SK-N-SH (cell line): ENCODE measurements around the gene MORN5. TPM values are rescaled to one million over a fixed set of nuclear protein-coding genes. Genes with fewer than 3 reads are reported as not detected.

Experiments
- CTCF ChIA-PET: fragments of 300-600, 350-600 bp; formaldehyde crosslinking; extraction: SDS; loops from one replicate; lab custom pipeline; 2021; lab: Yijun Ruan, JAX
- POLR2A ChIA-PET: fragments of 350-600 bp; sonication (Branson Sonifier 250); formaldehyde crosslinking; extraction: SDS; loops from one replicate; lab custom pipeline; 2020; ENCODE audit warnings: antibody characterized with exemption, inconsistent platforms; lab: Yijun Ruan, JAX
- DNase-seq: peaks from one replicate; pipeline ENCODE4 v3.0.0; 2012
- H2AFZ ChIP-seq: fragments of 200-600 bp; sonication (generic); 2 replicates; pipeline ENCODE4 v1.8.1; 2016; ENCODE audit warnings: antibody characterized with exemption, mild to moderate bottlenecking, low read depth
- H3F3A ChIP-seq: fragments of 200-600 bp; sonication (generic); replicated peaks from 2 replicates; pipeline ENCODE3; 2016; ENCODE audit warnings: antibody characterized with exemption, mild to moderate bottlenecking; ENCODE audit not compliant: insufficient read depth
- H3K27ac ChIP-seq, 2 experiments: fragments of 200-500 bp in 1 of 2; fragments of 200-600 bp in 1 of 2; sonication (Bioruptor generic) in 1 of 2; sonication (generic), shearing (Covaris generic) in 1 of 2; 2 replicates each; pipeline versions ENCODE4 v1.5.1 to v1.6.1; 2014 to 2016; ENCODE audit warnings: low read depth in 2 of 2, inconsistent platforms in 1 of 2, low read length in 1 of 2, mild to moderate bottlenecking in 1 of 2, mixed read lengths in 1 of 2
- H3K27me3 ChIP-seq: fragments of 200-600 bp; sonication (generic), shearing (Covaris generic); 2 replicates; pipeline ENCODE4 v1.6.1; 2016; ENCODE audit warnings: mixed run types; ENCODE audit not compliant: insufficient read depth
- H3K36me3 ChIP-seq, 2 experiments: fragments of 200-500 bp in 1 of 2; fragments of 200-600 bp in 1 of 2; sonication (Bioruptor generic) in 1 of 2; sonication (generic) in 1 of 2; replicated peaks in 1 of 2; 2 replicates each; pipeline versions ENCODE3 to v1.5.1; 2014 to 2016; ENCODE audit warnings: low read length in 1 of 2, mild to moderate bottlenecking in 1 of 2; ENCODE audit not compliant: insufficient read depth in 2 of 2, control insufficient read depth in 1 of 2
- H3K4me1 ChIP-seq, 2 experiments: fragments of 200-500 bp in 1 of 2; fragments of 200-600 bp in 1 of 2; sonication (Bioruptor generic) in 1 of 2; sonication (generic), shearing (Covaris generic) in 1 of 2; 2 replicates each; pipeline versions ENCODE4 v1.5.1 to v1.6.1; 2014 to 2016; ENCODE audit warnings: low read depth in 1 of 2, low read length in 1 of 2, mixed run types in 1 of 2; ENCODE audit not compliant: insufficient read depth in 2 of 2, control insufficient read depth in 1 of 2
- H3K4me2 ChIP-seq: fragments of 200-600 bp; sonication (generic), shearing (Covaris generic); 2 replicates; pipeline ENCODE4 v1.6.1; 2017; ENCODE audit warnings: mixed run types
- H3K4me3 ChIP-seq, 2 experiments: fragments of 200-500 bp in 1 of 2; fragments of 200-600 bp in 1 of 2; sonication (Bioruptor generic) in 1 of 2; sonication (generic), shearing (Covaris generic) in 1 of 2; 2 replicates each; pipeline versions ENCODE4 v1.5.1 to v1.8.1; 2014 to 2016; ENCODE audit warnings: low read depth in 2 of 2, inconsistent platforms in 1 of 2, low read length in 1 of 2, mild to moderate bottlenecking in 1 of 2, mixed read lengths in 1 of 2, moderate library complexity in 1 of 2
- H3K79me2 ChIP-seq: fragments of 200-600 bp; sonication (generic); 2 replicates; pipeline ENCODE4 v1.8.1; 2017; ENCODE audit warnings: mild to moderate bottlenecking; ENCODE audit not compliant: insufficient read depth
- H3K9ac ChIP-seq: fragments of 200-600 bp; sonication (generic); 2 replicates; pipeline ENCODE4 v1.6.1; 2017; ENCODE audit warnings: mixed run types
- H3K9me2 ChIP-seq: fragments of 200-600 bp; sonication (generic); 2 replicates; pipeline ENCODE4 v1.6.1; 2017; ENCODE audit warnings: mixed run types
- H3K9me3 ChIP-seq: fragments of 200-600 bp; sonication (generic); 2 replicates; pipeline ENCODE4 v1.6.1; 2017; ENCODE audit warnings: mixed run types, mild to moderate bottlenecking, moderate library complexity
- H4K20me1 ChIP-seq: fragments of 200-600 bp; sonication (generic); 2 replicates; pipeline ENCODE4 v1.6.1; 2017; ENCODE audit warnings: mild to moderate bottlenecking, mixed run types; ENCODE audit not compliant: insufficient read depth
- CHD2 ChIP-seq: fragments of 150-350 bp; IDR thresholded peaks from 2 replicates; pipeline ENCODE4 v1.6.1; 2018; ENCODE audit warnings: low read length; ENCODE audit not compliant: partially characterized antibody
- EZH2phosphoT487 ChIP-seq: fragments of 200-600 bp; sonication (generic); IDR thresholded peaks from 2 replicates; pipeline ENCODE4 v1.6.1; 2017; ENCODE audit warnings: low read depth, mixed run types, mild to moderate bottlenecking, antibody characterized with exemption, moderate library complexity, borderline replicate concordance
- FOSL2 ChIP-seq: IDR thresholded peaks from 2 replicates; pipeline ENCODE4 v1.4.0; 2012; ENCODE audit warnings: low read depth, mild to moderate bottlenecking, moderate library complexity, borderline replicate concordance
- FOXJ3 ChIP-seq: sonication (generic); formaldehyde crosslinking; IDR thresholded peaks from 2 replicates; pipeline ENCODE4 v1.5.1; 2020; ENCODE audit warnings: mild to moderate bottlenecking, missing genetic modification reagents
- FOXM1 ChIP-seq: IDR thresholded peaks from 2 replicates; pipeline ENCODE4 v1.4.0; 2012; ENCODE audit warnings: low read depth, mild to moderate bottlenecking
- GABPA ChIP-seq: IDR thresholded peaks from 2 replicates; pipeline ENCODE4 v1.4.0; 2012; ENCODE audit warnings: low read depth, mild to moderate bottlenecking
- MEF2A ChIP-seq: IDR thresholded peaks from 2 replicates; pipeline ENCODE4 v1.4.0; 2012; ENCODE audit warnings: low read depth, borderline replicate concordance
- MXI1 ChIP-seq: IDR thresholded peaks from 2 replicates; pipeline ENCODE4 v1.6.1; 2012; ENCODE audit warnings: mild to moderate bottlenecking, low read depth, low read length, improper control_type of control experiment
- NFIC ChIP-seq: IDR thresholded peaks from 2 replicates; pipeline ENCODE4 v1.4.0; 2012; ENCODE audit warnings: borderline replicate concordance
- NRF1 ChIP-seq: IDR thresholded peaks from 2 replicates; pipeline ENCODE4 v1.6.1; 2012; ENCODE audit warnings: low read depth, mild to moderate bottlenecking, low read length
- POLR2AphosphoS5 ChIP-seq: IDR thresholded peaks from 2 replicates; pipeline ENCODE4 v1.6.1; 2012; ENCODE audit warnings: low read depth, low read length
- RAD21 ChIP-seq: IDR thresholded peaks from 2 replicates; pipeline ENCODE4 v1.6.1; 2012; ENCODE audit warnings: mild to moderate bottlenecking, low read length
- RCOR1 ChIP-seq: fragments of 150-350 bp; IDR thresholded peaks from 2 replicates; pipeline ENCODE4 v1.6.1; 2017; ENCODE audit warnings: antibody characterized with exemption, low read length
- RFX5 ChIP-seq: IDR thresholded peaks from 2 replicates; pipeline ENCODE4 v1.6.1; 2012; ENCODE audit warnings: mild to moderate bottlenecking, improper control_type of control experiment, low read length
- RXRA ChIP-seq: IDR thresholded peaks from 2 replicates; pipeline ENCODE4 v1.4.0; 2012; ENCODE audit warnings: low read depth, mild to moderate bottlenecking, borderline replicate concordance
- SIN3A ChIP-seq: IDR thresholded peaks from 2 replicates; pipeline ENCODE4 v1.6.1; 2012; ENCODE audit warnings: low read depth, mild to moderate bottlenecking, low read length, moderate library complexity, borderline replicate concordance
- SMC3 ChIP-seq: IDR thresholded peaks from 2 replicates; pipeline ENCODE4 v1.6.1; 2012; ENCODE audit warnings: low read depth, low read length, improper control_type of control experiment
- TCF12 ChIP-seq: IDR thresholded peaks from 2 replicates; pipeline ENCODE4 v1.4.0; 2012
- WGBS: methylation state at CpG from one replicate; pipeline ENCODE4 v1.1.6; 2017; ENCODE audit warnings: low lambda C conversion rate; 5-methylcytosine and 5-hydroxymethylcytosine counted together
- polyA plus RNA-seq, 3 experiments: library from polyadenylated mRNA; depleted of rRNA; stranded (reverse); fragments of >200 nt; gene quantifications; 2 replicates each; pipeline ENCODE4 v1.2.3, GENCODE V29; 2012
- TF ChIP-seq, protein P1 (sequence below): IDR thresholded peaks from 2 replicates; pipeline ENCODE4 v1.4.0; 2012; ENCODE audit warnings: low read depth, borderline replicate concordance
- TF ChIP-seq, protein P2 (sequence below): IDR thresholded peaks from 2 replicates; pipeline ENCODE4 v1.4.0; 2012; ENCODE audit warnings: low read depth, borderline replicate concordance
- TF ChIP-seq, protein P3 (sequence below): IDR thresholded peaks from 2 replicates; pipeline ENCODE4; 2012

Gene MORN5
- polyA plus RNA-seq, 1 of the 3 experiments (the other 2 are of a cell fraction), result not detected

DNA sequence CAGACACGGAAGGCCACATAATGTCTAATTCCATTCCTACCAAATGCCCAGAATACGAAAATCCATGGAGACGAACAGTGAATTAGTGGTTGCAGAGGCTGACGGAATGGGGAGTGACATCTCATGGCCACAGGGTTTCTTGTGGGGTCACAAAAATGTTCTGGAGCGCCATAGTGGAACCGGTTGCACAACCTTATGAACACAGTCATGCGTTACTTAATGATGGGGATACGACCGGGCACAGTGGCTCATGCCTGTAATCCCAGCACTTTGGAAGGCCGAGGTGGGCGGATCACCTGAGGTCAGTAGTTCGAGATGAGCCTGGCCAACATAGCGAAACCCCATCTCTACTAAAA lies 40.6 kb upstream of the MORN5 start:
- Histone ChIP-seq H3K4me2 (no peak overlapping the region), H2AFZ (no peak overlapping the region), H4K20me1 (no peaks in the 10 kb centered on the region), H3K4me3 (no peak overlapping the region), H3K36me3 (no peaks in the 10 kb centered on the region)
- POLR2A ChIA-PET, result no interaction called here
- TF ChIP-seq, protein P1, sequence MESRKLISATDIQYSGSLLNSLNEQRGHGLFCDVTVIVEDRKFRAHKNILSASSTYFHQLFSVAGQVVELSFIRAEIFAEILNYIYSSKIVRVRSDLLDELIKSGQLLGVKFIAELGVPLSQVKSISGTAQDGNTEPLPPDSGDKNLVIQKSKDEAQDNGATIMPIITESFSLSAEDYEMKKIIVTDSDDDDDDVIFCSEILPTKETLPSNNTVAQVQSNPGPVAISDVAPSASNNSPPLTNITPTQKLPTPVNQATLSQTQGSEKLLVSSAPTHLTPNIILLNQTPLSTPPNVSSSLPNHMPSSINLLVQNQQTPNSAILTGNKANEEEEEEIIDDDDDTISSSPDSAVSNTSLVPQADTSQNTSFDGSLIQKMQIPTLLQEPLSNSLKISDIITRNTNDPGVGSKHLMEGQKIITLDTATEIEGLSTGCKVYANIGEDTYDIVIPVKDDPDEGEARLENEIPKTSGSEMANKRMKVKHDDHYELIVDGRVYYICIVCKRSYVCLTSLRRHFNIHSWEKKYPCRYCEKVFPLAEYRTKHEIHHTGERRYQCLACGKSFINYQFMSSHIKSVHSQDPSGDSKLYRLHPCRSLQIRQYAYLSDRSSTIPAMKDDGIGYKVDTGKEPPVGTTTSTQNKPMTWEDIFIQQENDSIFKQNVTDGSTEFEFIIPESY, result no peak
- TF ChIP-seq, protein P2, sequence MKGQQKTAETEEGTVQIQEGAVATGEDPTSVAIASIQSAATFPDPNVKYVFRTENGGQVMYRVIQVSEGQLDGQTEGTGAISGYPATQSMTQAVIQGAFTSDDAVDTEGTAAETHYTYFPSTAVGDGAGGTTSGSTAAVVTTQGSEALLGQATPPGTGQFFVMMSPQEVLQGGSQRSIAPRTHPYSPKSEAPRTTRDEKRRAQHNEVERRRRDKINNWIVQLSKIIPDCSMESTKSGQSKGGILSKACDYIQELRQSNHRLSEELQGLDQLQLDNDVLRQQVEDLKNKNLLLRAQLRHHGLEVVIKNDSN, result no peak
- TF ChIP-seq MEF2A (no peak), MXI1 (no peak), FOSL2 (no peak), CHD2 (no peak), FOXM1 (no peak), RXRA (no peak)
- TF ChIP-seq, all 33 proteins: peak for 0
- no peak for DNase-seq
- Histone ChIP-seq H3F3A (no peaks in the 10 kb centered on the region), H3K9me2 (no peaks in the 10 kb centered on the region), H3K27me3 (peaks cover 9% of the 10 kb centered on the region; the same call in 1 of the 2 replicates), H3K4me1 (peaks cover 0 to 6% of the 10 kb centered on the region in 2 experiments; a peak in 1 of 4 replicates), H3K9me3 (no peaks in the 10 kb centered on the region), H3K79me2 (no peaks in the 10 kb centered on the region), H3K9ac (no peak overlapping the region), H3K27ac (no peak overlapping the region)
- CTCF ChIA-PET, result interaction anchor here (0.9 to 15.3 kb wide), 3 partner anchors 21 to 231 kb away, joined by 3 to 327 read pairs (median 7); no protein-coding TSS in a partner anchor
- WGBS, result 81% methylated on average over 13 of the region's 13 CpGs

DNA sequence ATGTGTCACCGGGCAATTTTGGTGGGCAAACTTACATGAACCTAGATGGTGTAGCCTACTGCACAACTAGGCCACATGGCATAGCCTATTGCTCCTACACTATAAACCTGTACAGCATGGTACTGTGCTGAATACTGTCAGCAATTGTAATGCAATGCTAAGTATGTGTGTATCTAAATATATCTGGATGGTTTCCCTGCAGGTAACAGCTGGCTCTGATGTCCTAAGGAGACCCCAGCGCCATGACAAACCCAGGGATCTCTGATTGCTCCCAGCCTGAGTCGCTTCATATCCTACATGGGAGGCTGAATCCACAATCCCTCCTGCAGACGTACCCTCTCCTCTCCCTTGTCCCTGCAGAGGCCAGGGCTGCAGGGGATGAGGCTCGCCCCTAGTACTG lies 40.0 kb upstream of the MORN5 start:
- Histone ChIP-seq H4K20me1 (no peaks in the 10 kb centered on the region), H3K4me3 (no peak overlapping the region), H3K27me3 (peaks cover 6% of the 10 kb centered on the region; the same call in 1 of the 2 replicates), H3K4me2 (no peak overlapping the region), H3K36me3 (no peaks in the 10 kb centered on the region), H3K27ac (no peak overlapping the region), H3K9me2 (no peaks in the 10 kb centered on the region), H3F3A (no peaks in the 10 kb centered on the region), H2AFZ (no peak overlapping the region), H3K9me3 (no peaks in the 10 kb centered on the region), H3K4me1 (peaks cover 0 to 6% of the 10 kb centered on the region in 2 experiments; a peak in 1 of 4 replicates), H3K9ac (no peak overlapping the region), H3K79me2 (no peaks in the 10 kb centered on the region)
- ChIA-PET POLR2A (no interaction called here), CTCF (interaction anchor here (1.2 to 15.3 kb wide), 6 partner anchors 9 to 228 kb away, joined by 3 to 528 read pairs (median 44); no protein-coding TSS in a partner anchor)
- TF ChIP-seq GABPA (no peak), RAD21 (no peak), SMC3 (no peak), EZH2phosphoT487 (no peak), NFIC (no peak), TCF12 (no peak), FOXJ3 (CRISPR knock-in tag) (no peak), POLR2AphosphoS5 (no peak), RXRA (no peak), NRF1 (no peak), RFX5 (no peak), SIN3A (no peak), RCOR1 (no peak)
- TF ChIP-seq, protein P2, result no peak
- TF ChIP-seq, protein P3, sequence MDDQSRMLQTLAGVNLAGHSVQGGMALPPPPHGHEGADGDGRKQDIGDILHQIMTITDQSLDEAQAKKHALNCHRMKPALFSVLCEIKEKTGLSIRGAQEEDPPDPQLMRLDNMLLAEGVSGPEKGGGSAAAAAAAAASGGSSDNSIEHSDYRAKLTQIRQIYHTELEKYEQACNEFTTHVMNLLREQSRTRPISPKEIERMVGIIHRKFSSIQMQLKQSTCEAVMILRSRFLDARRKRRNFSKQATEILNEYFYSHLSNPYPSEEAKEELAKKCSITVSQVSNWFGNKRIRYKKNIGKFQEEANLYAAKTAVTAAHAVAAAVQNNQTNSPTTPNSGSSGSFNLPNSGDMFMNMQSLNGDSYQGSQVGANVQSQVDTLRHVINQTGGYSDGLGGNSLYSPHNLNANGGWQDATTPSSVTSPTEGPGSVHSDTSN, result no peak
- TF ChIP-seq, protein P1, result no peak
- 87% methylated on average over 5 of the region's 5 CpGs for WGBS
- no peak for DNase-seq
